Panc1 (cell line): ENCODE data around the gene UBASH3A. TPM values are rescaled to one million over a fixed set of nuclear protein-coding genes. Genes with fewer than 3 reads are reported as not detected.

ENCODE experiments used
- ATAC-seq: fragments of 200-7000 bp; cut with Tn5 transposase; 2 replicates; pipeline ENCODE4 v1.9.1; 2020; ENCODE audit warnings: mild to moderate bottlenecking, moderate library complexity
- BruUV-seq: library from RNA; stranded (reverse); fragments of 400-500 nt; replicated peaks from 2 replicates; lab custom pipeline; 2021; lab: Mats Ljungman, UMichigan
- CTCF ChIA-PET: fragments of 300-600 bp; sonication (Branson Sonifier 250); formaldehyde crosslinking; loops from one replicate; lab custom pipeline; 2022; ENCODE audit warnings: antibody characterized with exemption; lab: Charles Lee
- POLR2A ChIA-PET: fragments of 300-600 bp; sonication (Branson Sonifier 250); formaldehyde crosslinking; loops from one replicate; lab custom pipeline; 2022; ENCODE audit warnings: antibody characterized with exemption; lab: Charles Lee
- DNase-seq: peaks from one replicate; pipeline ENCODE4 v3.0.0-alpha.2; 2010; ENCODE audit warnings: low read depth, low spot score
- H3K27ac ChIP-seq: 2 replicates; pipeline ENCODE4 v1.5.1; 2011; ENCODE audit warnings: mild to moderate bottlenecking, low read length, inconsistent platforms
- H3K27me3 ChIP-seq: fragments of 200-500 bp; sonication (Bioruptor generic); 2 replicates; pipeline ENCODE4 v1.6.0; 2014; ENCODE audit warnings: low read length, inconsistent platforms; ENCODE audit not compliant: control insufficient read depth, insufficient read depth
- H3K36me3 ChIP-seq: fragments of 200-500 bp; sonication (Bioruptor generic); 2 replicates; pipeline ENCODE4 v1.5.1; 2014; ENCODE audit warnings: inconsistent platforms, mild to moderate bottlenecking, low read length, moderate library complexity; ENCODE audit not compliant: control insufficient read depth, insufficient read depth
- H3K4me1 ChIP-seq: 2 replicates; pipeline ENCODE4 v1.5.1; 2011; ENCODE audit warnings: inconsistent platforms, mild to moderate bottlenecking, low read length, moderate library complexity; ENCODE audit not compliant: control insufficient read depth, insufficient read depth
- H3K4me3 ChIP-seq, 2 experiments: 2 replicates each; pipeline ENCODE4 v1.5.1; 2011 to 2012; ENCODE audit warnings: low read depth in 2 of 2, low read length in 2 of 2, mild to moderate bottlenecking in 2 of 2, inconsistent platforms in 1 of 2, moderate library complexity in 1 of 2
- H3K9me3 ChIP-seq: fragments of 200-500 bp; sonication (Bioruptor generic); 2 replicates; pipeline ENCODE4 v1.5.1; 2014; ENCODE audit warnings: low read depth, mild to moderate bottlenecking, inconsistent platforms, low read length, moderate library complexity; ENCODE audit not compliant: control insufficient read depth, insufficient read depth
- POLR2AphosphoS5 ChIP-seq: IDR thresholded peaks from 2 replicates; pipeline ENCODE4 v1.6.1; 2012; ENCODE audit warnings: mild to moderate bottlenecking, low read depth, low read length, moderate library complexity
- SIN3A ChIP-seq: IDR thresholded peaks from 2 replicates; pipeline ENCODE4 v1.6.1; 2012; ENCODE audit warnings: low read depth, mild to moderate bottlenecking, low read length, moderate library complexity, borderline replicate concordance; ENCODE audit not compliant: insufficient read depth
- TCF7L2 ChIP-seq: IDR thresholded peaks from 2 replicates; pipeline ENCODE4 v1.6.1; 2011; ENCODE audit warnings: mild to moderate bottlenecking, low read depth, low read length, inconsistent platforms
- in situ Hi-C: cut with HindIII; loops from 2 replicates; pipeline ENCODE4 v1.10.0; 2016; ENCODE audit warnings: low sequenced_read_pairs, low pct_unique_long_range_greater_than_20kb
- intact Hi-C: fragments of 100-400 bp; cut with micrococcal nuclease; formaldehyde crosslinking; loops from one replicate; pipeline ENCODE4 v1.10.0; 2022; ENCODE audit not compliant: unreplicated experiment
- total RNA-seq: library from RNA; stranded (reverse); gene quantifications from one replicate; pipeline ENCODE4 v1.2.1, GENCODE V29; 2021; ENCODE audit not compliant: unreplicated experiment
- TF ChIP-seq, protein P1 (sequence below), 2 experiments: IDR thresholded peaks; 2 replicates each; pipeline ENCODE4 v1.6.1; 2011 to 2012; ENCODE audit warnings: low read depth in 2 of 2, control low read depth in 1 of 2, low read length in 1 of 2, mild to moderate bottlenecking in 1 of 2, moderate library complexity in 1 of 2; ENCODE audit not compliant: insufficient read depth in 1 of 2
- TF ChIP-seq, protein P2 (sequence below): fragments of 450-650 bp; IDR thresholded peaks from 2 replicates; pipeline ENCODE4 v1.5.1; 2017; ENCODE audit warnings: mild to moderate bottlenecking

UBASH3A gene
- total RNA-seq, 1 experiment from 2014 or later = 0.33 TPM

DNA sequence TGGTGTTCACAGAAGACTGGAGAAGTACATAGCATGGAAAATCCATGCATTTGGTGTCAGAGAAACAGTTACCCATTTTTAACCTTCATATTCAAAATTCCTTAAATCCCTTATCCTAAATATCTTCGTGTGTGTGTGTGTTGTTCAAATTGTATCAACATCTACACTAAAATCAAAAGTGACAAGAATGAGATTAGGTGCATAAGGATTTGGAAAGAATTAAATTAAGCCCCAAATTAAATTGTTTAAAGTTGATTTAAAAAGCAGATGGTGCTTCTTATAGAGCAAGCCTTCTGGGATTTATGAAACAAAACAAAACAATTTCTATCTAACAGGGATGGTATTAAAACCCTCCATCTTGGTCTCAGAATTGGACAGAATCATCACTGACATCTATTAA lies 87.6 kb downstream of the UBASH3A start:
- no TSS peak for BruUV-seq
- intact Hi-C loops (no loop called here), in situ Hi-C loops (no loop called here)
- DNase-seq (no peak), ATAC-seq (no peak)
- H3K36me3 ChIP-seq = no peaks in the 10 kb centered on the region
- CTCF ChIA-PET = no interaction called here
- no peaks in the 10 kb centered on the region for H3K4me1 ChIP-seq
- no peaks in the 10 kb centered on the region for H3K27me3 ChIP-seq
- no peak overlapping the region for H3K27ac ChIP-seq
- POLR2A ChIA-PET = no interaction called here
- no peak overlapping the region for H3K4me3 ChIP-seq
- TF ChIP-seq, protein P1, sequence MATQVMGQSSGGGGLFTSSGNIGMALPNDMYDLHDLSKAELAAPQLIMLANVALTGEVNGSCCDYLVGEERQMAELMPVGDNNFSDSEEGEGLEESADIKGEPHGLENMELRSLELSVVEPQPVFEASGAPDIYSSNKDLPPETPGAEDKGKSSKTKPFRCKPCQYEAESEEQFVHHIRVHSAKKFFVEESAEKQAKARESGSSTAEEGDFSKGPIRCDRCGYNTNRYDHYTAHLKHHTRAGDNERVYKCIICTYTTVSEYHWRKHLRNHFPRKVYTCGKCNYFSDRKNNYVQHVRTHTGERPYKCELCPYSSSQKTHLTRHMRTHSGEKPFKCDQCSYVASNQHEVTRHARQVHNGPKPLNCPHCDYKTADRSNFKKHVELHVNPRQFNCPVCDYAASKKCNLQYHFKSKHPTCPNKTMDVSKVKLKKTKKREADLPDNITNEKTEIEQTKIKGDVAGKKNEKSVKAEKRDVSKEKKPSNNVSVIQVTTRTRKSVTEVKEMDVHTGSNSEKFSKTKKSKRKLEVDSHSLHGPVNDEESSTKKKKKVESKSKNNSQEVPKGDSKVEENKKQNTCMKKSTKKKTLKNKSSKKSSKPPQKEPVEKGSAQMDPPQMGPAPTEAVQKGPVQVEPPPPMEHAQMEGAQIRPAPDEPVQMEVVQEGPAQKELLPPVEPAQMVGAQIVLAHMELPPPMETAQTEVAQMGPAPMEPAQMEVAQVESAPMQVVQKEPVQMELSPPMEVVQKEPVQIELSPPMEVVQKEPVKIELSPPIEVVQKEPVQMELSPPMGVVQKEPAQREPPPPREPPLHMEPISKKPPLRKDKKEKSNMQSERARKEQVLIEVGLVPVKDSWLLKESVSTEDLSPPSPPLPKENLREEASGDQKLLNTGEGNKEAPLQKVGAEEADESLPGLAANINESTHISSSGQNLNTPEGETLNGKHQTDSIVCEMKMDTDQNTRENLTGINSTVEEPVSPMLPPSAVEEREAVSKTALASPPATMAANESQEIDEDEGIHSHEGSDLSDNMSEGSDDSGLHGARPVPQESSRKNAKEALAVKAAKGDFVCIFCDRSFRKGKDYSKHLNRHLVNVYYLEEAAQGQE (IDR thresholded peaks at IDR 0.05; ENCODE audit: insufficient read depth in 1 of 2, low read depth in 2 of 2, low read length in 1 of 2) = no peak
- no peak for TF ChIP-seq SIN3A
- no peak for TF ChIP-seq TCF7L2
- H3K9me3 ChIP-seq = no peaks in the 10 kb centered on the region

DNA sequence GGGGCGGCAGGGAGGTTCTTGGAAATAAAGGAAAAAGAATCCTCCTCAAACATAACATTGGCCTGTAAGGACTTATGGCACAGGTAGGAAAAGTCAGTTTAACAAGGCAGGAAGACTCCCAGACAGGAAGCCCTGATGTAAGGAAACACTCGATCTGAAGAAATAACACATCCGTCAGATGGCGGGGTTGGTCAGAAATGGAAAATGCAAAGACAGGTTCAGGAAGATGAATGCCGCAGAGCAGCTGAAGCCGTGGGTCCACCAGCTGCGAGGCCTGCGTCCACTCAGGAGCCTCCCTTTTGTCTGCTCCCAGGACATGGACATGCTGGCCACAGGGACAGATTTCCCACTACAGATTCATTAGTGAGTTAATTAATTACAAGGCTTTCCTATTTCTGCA lies 88.5 kb downstream of the UBASH3A start:
- no peaks in the 10 kb centered on the region for H3K36me3 ChIP-seq
- no peaks in the 10 kb centered on the region for H3K9me3 ChIP-seq
- no peak for DNase-seq
- intact Hi-C loops = no loop called here
- no peaks in the 10 kb centered on the region for H3K4me1 ChIP-seq
- BruUV-seq = no TSS peak
- no peak overlapping the region for H3K4me3 ChIP-seq
- no peak overlapping the region for H3K27ac ChIP-seq
- in situ Hi-C loops = no loop called here
- no peaks in the 10 kb centered on the region for H3K27me3 ChIP-seq
- ATAC-seq = no peak
- TF ChIP-seq, protein P1 (IDR thresholded peaks at IDR 0.05; ENCODE audit: insufficient read depth in 1 of 2, low read depth in 2 of 2, low read length in 1 of 2) = no peak
- no peak for TF ChIP-seq SIN3A
- TF ChIP-seq TCF7L2 = no peak
- TF ChIP-seq POLR2AphosphoS5 = no peak
- TF ChIP-seq, protein P2, sequence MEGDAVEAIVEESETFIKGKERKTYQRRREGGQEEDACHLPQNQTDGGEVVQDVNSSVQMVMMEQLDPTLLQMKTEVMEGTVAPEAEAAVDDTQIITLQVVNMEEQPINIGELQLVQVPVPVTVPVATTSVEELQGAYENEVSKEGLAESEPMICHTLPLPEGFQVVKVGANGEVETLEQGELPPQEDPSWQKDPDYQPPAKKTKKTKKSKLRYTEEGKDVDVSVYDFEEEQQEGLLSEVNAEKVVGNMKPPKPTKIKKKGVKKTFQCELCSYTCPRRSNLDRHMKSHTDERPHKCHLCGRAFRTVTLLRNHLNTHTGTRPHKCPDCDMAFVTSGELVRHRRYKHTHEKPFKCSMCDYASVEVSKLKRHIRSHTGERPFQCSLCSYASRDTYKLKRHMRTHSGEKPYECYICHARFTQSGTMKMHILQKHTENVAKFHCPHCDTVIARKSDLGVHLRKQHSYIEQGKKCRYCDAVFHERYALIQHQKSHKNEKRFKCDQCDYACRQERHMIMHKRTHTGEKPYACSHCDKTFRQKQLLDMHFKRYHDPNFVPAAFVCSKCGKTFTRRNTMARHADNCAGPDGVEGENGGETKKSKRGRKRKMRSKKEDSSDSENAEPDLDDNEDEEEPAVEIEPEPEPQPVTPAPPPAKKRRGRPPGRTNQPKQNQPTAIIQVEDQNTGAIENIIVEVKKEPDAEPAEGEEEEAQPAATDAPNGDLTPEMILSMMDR = no peak
- ChIA-PET POLR2A (no interaction called here), CTCF (no interaction called here)
